GM19351 (cell line): ENCODE measurements around the gene ATXN7L1.

Experiments used
- ATAC-seq: cut with Tn5 transposase; IDR thresholded peaks from one replicate; pipeline ENCODE4 v1.9.1; 2021; ENCODE audit warnings: mild to moderate bottlenecking, moderate library complexity; ENCODE audit not compliant: unreplicated experiment

Gene ATXN7L1

GRCh38 chr7:105876091-105876963 is at the start of gene ATXN7L1:
ATXN7L1 (minus strand) TSS chr7:105876599; CDS start chr7:105876558, 41 bp downstream.
- ATAC-seq: peak; percentile 90

- no peak for ATAC-seq
Observed at GRCh38 chr7:105926131-105926530, 49.7 kb upstream of the ATXN7L1 start.

- ATAC-seq: peak; percentile 79
Observed at GRCh38 chr7:105924945-105925344, 48.5 kb upstream of the ATXN7L1 start.

GRCh38 chr7:105920766-105921165 is 44.4 kb upstream of the ATXN7L1 start:
- ATAC-seq: no peak

GRCh38 chr7:105917659-105918058 is 41.3 kb upstream of the ATXN7L1 start:
- no peak for ATAC-seq

- ATAC-seq: no peak
Observed at GRCh38 chr7:105916603-105917002, 40.2 kb upstream of the ATXN7L1 start.

GRCh38 chr7:105913947-105914346 is 37.5 kb upstream of the ATXN7L1 start:
- no peak for ATAC-seq

- ATAC-seq: no peak
Observed at GRCh38 chr7:105911961-105912575, 35.7 kb upstream of the ATXN7L1 start.

GRCh38 chr7:105910172-105910571 is 33.8 kb upstream of the ATXN7L1 start:
- ATAC-seq: no peak

- ATAC-seq: no peak
Observed at GRCh38 chr7:105909742-105910141, 33.3 kb upstream of the ATXN7L1 start.

GRCh38 chr7:105907129-105907846 is 30.9 kb upstream of the ATXN7L1 start:
- ATAC-seq: no peak

- no peak for ATAC-seq
Observed at GRCh38 chr7:105906695-105907094, 30.3 kb upstream of the ATXN7L1 start.

- ATAC-seq: no peak
Observed at GRCh38 chr7:105905910-105906568, 29.6 kb upstream of the ATXN7L1 start.

GRCh38 chr7:105905209-105905909 is 29.0 kb upstream of the ATXN7L1 start:
- no peak for ATAC-seq

- ATAC-seq: no peak
Observed at GRCh38 chr7:105904064-105904463, 27.7 kb upstream of the ATXN7L1 start.

GRCh38 chr7:105902325-105902911 is 26.0 kb upstream of the ATXN7L1 start:
- no peak for ATAC-seq

GRCh38 chr7:105897999-105898398 is 21.6 kb upstream of the ATXN7L1 start:
- ATAC-seq: no peak

- no peak for ATAC-seq
Observed at GRCh38 chr7:105896407-105896911, 20.1 kb upstream of the ATXN7L1 start.

- no peak for ATAC-seq
Observed at GRCh38 chr7:105894131-105894530, 17.7 kb upstream of the ATXN7L1 start.

GRCh38 chr7:105892387-105892786 is 16.0 kb upstream of the ATXN7L1 start:
- no peak for ATAC-seq
